Measurements from ENCODE around the gene CLVS2.

Gene CLVS2, protein sequence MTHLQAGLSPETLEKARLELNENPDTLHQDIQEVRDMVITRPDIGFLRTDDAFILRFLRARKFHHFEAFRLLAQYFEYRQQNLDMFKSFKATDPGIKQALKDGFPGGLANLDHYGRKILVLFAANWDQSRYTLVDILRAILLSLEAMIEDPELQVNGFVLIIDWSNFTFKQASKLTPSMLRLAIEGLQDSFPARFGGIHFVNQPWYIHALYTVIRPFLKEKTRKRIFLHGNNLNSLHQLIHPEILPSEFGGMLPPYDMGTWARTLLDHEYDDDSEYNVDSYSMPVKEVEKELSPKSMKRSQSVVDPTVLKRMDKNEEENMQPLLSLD

GRCh38 chr6:122995921-122996793 lies at the start of gene CLVS2:
Gene CLVS2, plus strand, starts transcription at chr6:122996235. Its CDS starts 1,543 bp downstream, at chr6:122997778.
- Histone ChIP-seq H3K4me3 (ENCODE audit: low read length) (peak within 1 kb of the TSS; percentile 63), H3K9ac (ENCODE audit: low read length) (no peak within 1 kb of the TSS), H3K27me3 (replicated peaks; ENCODE audit: control insufficient read depth, insufficient read depth, low read length) (peaks cover 37% of the 10 kb centered on the region), H3K4me1 (ENCODE audit: control insufficient read depth, insufficient read depth, low read length) (peaks cover 7% of the 10 kb centered on the region), H3K9me3 (ENCODE audit: control insufficient read depth, low read length) (peaks cover 4% of the 10 kb centered on the region), H3K36me3 (ENCODE audit: control insufficient read depth, insufficient read depth, low read length, severe bottlenecking) (no peaks in the 10 kb centered on the region)
- peak; percentile 13 for DNase-seq (ENCODE audit: low read depth)

- Histone ChIP-seq H3K9me3 (ENCODE audit: control insufficient read depth, low read length) (no peaks in the 10 kb centered on the region), H3K36me3 (ENCODE audit: control insufficient read depth, insufficient read depth, low read length, severe bottlenecking) (no peaks in the 10 kb centered on the region), H3K4me3 (ENCODE audit: low read length) (no peak overlapping the region), H3K27me3 (replicated peaks; ENCODE audit: control insufficient read depth, insufficient read depth, low read length) (no peaks in the 10 kb centered on the region), H3K9ac (ENCODE audit: low read length) (no peak overlapping the region), H3K4me1 (ENCODE audit: control insufficient read depth, insufficient read depth, low read length) (no peaks in the 10 kb centered on the region)
- DNase-seq (ENCODE audit: low read depth): peak; percentile 0
Measured at GRCh38 chr6:122947355-122947754, 48.7 kb upstream of the CLVS2 start.

GRCh38 chr6:122953766-122954165 lies 42.3 kb upstream of the CLVS2 start:
- Histone ChIP-seq H3K36me3 (ENCODE audit: control insufficient read depth, insufficient read depth, low read length, severe bottlenecking) (no peaks in the 10 kb centered on the region), H3K9me3 (ENCODE audit: control insufficient read depth, low read length) (peaks cover 5% of the 10 kb centered on the region), H3K4me1 (ENCODE audit: control insufficient read depth, insufficient read depth, low read length) (no peaks in the 10 kb centered on the region), H3K27me3 (replicated peaks; ENCODE audit: control insufficient read depth, insufficient read depth, low read length) (no peaks in the 10 kb centered on the region), H3K4me3 (ENCODE audit: low read length) (no peak overlapping the region), H3K9ac (ENCODE audit: low read length) (no peak overlapping the region)
- no peak for DNase-seq (ENCODE audit: low read depth)

DNA sequence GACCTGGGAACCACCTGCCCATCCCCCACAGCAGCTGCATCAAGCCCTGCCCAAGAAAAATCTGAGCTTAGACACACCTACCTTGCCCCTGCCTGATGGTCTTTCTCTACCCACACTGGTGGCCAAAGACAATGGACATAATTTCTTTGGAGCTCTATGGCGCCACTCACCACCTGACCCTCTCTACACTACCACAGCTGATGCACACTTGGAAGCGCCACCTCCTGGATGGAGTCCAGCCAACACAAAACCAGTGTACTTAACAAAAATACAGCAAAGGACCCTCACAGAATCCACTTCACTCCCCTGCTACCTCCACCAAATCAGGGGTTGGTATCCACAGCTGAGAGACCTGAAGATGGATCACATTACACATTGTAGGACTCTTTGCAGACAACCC lies 39.7 kb upstream of the CLVS2 start:
- Histone ChIP-seq H3K4me3 (ENCODE audit: low read length) (no peak overlapping the region), H3K9ac (ENCODE audit: low read length) (no peak overlapping the region)
- DNase-seq (ENCODE audit: low read depth): no peak

DNA sequence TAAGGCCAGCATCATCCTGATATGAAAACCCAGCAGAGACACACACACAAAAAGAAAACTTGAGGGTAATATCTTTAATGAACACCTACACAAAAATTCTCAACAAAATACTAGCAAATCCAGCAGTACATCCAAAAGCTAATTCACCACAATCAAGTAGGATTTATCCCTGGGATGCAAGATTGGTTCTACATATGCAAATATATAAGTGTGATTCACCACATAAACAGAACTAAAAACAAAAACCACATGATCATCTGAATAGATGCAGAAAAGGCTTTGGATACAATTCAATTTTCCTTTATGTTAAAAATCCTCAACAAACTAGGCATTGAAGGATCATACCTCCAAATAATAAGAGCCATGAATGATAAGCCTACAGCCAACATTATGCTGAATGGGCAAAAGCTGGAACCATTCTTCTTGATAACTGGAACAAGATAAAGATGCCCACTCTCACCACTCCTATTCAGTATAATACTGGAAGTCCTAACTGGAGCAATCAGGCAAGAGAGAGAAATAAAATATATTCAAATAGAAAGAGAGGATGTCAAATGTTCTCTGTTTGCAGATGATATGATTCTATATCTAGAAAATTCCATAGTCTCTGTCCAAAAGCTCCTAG lies 33.9 kb upstream of the CLVS2 start:
- Histone ChIP-seq H3K27me3 (replicated peaks; ENCODE audit: control insufficient read depth, insufficient read depth, low read length) (no peaks in the 10 kb centered on the region), H3K9ac (ENCODE audit: low read length) (no peak overlapping the region), H3K4me1 (ENCODE audit: control insufficient read depth, insufficient read depth, low read length) (no peaks in the 10 kb centered on the region), H3K36me3 (ENCODE audit: control insufficient read depth, insufficient read depth, low read length, severe bottlenecking) (no peaks in the 10 kb centered on the region), H3K9me3 (ENCODE audit: control insufficient read depth, low read length) (peaks cover 11% of the 10 kb centered on the region), H3K4me3 (ENCODE audit: low read length) (no peak overlapping the region)
- DNase-seq (ENCODE audit: low read depth): no peak

More for the DNA sequence above, 39.7 kb upstream of the CLVS2 start:
- Histone ChIP-seq H3K9me3 (ENCODE audit: control insufficient read depth, low read length) (peaks cover 7% of the 10 kb centered on the region), H3K27me3 (replicated peaks; ENCODE audit: control insufficient read depth, insufficient read depth, low read length) (no peaks in the 10 kb centered on the region), H3K4me1 (ENCODE audit: control insufficient read depth, insufficient read depth, low read length) (no peaks in the 10 kb centered on the region), H3K36me3 (ENCODE audit: control insufficient read depth, insufficient read depth, low read length, severe bottlenecking) (no peaks in the 10 kb centered on the region)

- DNase-seq (ENCODE audit: low read depth): no peak
- Histone ChIP-seq H3K27me3 (replicated peaks; ENCODE audit: control insufficient read depth, insufficient read depth, low read length) (no peaks in the 10 kb centered on the region), H3K9ac (ENCODE audit: low read length) (no peak overlapping the region), H3K4me1 (ENCODE audit: control insufficient read depth, insufficient read depth, low read length) (no peaks in the 10 kb centered on the region), H3K9me3 (ENCODE audit: control insufficient read depth, low read length) (no peaks in the 10 kb centered on the region), H3K4me3 (ENCODE audit: low read length) (no peak overlapping the region), H3K36me3 (ENCODE audit: control insufficient read depth, insufficient read depth, low read length, severe bottlenecking) (no peaks in the 10 kb centered on the region)
Measured at GRCh38 chr6:122969999-122970533, 26.0 kb upstream of the CLVS2 start.

DNA sequence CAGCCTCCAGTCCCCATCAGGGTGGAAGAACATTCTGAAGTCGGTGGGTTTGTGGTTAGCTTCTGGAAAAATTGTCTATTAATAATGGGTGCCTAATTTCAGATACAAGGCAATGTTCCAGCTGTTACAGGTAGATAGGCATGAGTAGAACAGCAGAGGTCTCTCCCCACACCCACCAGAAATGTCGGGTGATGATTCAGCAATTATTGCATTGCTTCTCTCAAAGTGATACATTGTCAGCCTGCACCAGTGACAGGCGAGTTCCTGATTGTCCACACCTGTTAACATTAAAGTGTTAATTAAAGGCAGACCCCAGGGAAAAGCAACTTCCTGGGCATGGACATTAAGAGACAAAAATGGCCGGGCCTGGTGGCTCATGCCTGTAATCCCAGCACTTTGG lies 18.9 kb upstream of the CLVS2 start:
- H3K27me3 ChIP-seq (replicated peaks; ENCODE audit: control insufficient read depth, insufficient read depth, low read length): no peaks in the 10 kb centered on the region
- no peak overlapping the region for H3K9ac ChIP-seq (ENCODE audit: low read length)
- DNase-seq (ENCODE audit: low read depth): no peak
- no peaks in the 10 kb centered on the region for H3K36me3 ChIP-seq (ENCODE audit: control insufficient read depth, insufficient read depth, low read length, severe bottlenecking)
- no peaks in the 10 kb centered on the region for H3K9me3 ChIP-seq (ENCODE audit: control insufficient read depth, low read length)
- no peaks in the 10 kb centered on the region for H3K4me1 ChIP-seq (ENCODE audit: control insufficient read depth, insufficient read depth, low read length)
- no peak overlapping the region for H3K4me3 ChIP-seq (ENCODE audit: low read length)

GRCh38 chr6:122984393-122984792 lies 11.6 kb upstream of the CLVS2 start:
- no peaks in the 10 kb centered on the region for H3K36me3 ChIP-seq (ENCODE audit: control insufficient read depth, insufficient read depth, low read length, severe bottlenecking)
- H3K4me3 ChIP-seq (ENCODE audit: low read length): no peak overlapping the region
- H3K9ac ChIP-seq (ENCODE audit: low read length): no peak overlapping the region
- H3K9me3 ChIP-seq (ENCODE audit: control insufficient read depth, low read length): no peaks in the 10 kb centered on the region
- no peaks in the 10 kb centered on the region for H3K4me1 ChIP-seq (ENCODE audit: control insufficient read depth, insufficient read depth, low read length)
- DNase-seq (ENCODE audit: low read depth): no peak
- no peaks in the 10 kb centered on the region for H3K27me3 ChIP-seq (replicated peaks; ENCODE audit: control insufficient read depth, insufficient read depth, low read length)

GRCh38 chr6:122994256-122994655 lies 1.8 kb upstream of the CLVS2 start:
- H3K27me3 ChIP-seq (replicated peaks; ENCODE audit: control insufficient read depth, insufficient read depth, low read length): peaks cover 37% of the 10 kb centered on the region
- DNase-seq (ENCODE audit: low read depth): no peak
- peaks cover 7% of the 10 kb centered on the region for H3K4me1 ChIP-seq (ENCODE audit: control insufficient read depth, insufficient read depth, low read length)
- H3K9me3 ChIP-seq (ENCODE audit: control insufficient read depth, low read length): peaks cover 4% of the 10 kb centered on the region
- H3K36me3 ChIP-seq (ENCODE audit: control insufficient read depth, insufficient read depth, low read length, severe bottlenecking): no peaks in the 10 kb centered on the region
- H3K9ac ChIP-seq (ENCODE audit: low read length): no peak overlapping the region
- H3K4me3 ChIP-seq (ENCODE audit: low read length): no peak overlapping the region

DNA sequence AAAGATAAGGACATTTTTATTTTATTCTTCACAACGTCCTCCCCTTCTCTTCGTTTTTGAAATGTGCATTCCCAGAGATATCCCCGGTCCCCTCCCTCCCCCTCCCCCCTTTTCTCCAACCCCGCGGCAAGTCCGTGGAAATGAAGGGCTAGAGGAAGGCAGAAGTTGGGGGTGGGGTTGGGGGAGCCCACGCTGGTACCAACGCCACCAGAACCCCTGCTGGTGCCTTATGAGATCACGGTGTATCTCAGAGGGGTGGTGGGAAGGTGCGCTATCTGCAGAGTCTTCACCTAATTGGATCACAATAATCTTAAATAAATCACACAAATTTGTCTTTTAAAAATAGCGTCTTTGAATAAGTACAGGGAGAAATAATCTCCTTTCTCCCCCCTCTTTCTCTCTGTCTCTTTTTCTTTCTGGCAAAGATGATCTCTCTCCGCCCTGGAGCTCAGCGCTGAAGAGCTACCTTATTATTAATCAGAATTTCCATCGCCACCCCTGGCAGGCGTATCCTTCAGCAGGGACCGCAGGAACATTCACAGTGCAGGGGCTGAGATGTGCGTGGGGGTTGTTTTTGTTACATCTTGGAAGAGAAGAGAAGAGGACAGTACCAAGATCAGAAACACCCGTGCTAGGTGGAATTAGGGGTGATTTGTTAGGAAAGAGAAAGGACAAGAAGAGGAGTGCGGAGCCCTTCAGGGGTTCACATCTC lies 915 bp downstream of the CLVS2 start:
- Histone ChIP-seq H3K4me3 (ENCODE audit: low read length) (no peak overlapping the region), H3K9ac (ENCODE audit: low read length) (no peak overlapping the region), H3K4me1 (ENCODE audit: control insufficient read depth, insufficient read depth, low read length) (peaks cover 7% of the 10 kb centered on the region), H3K36me3 (ENCODE audit: control insufficient read depth, insufficient read depth, low read length, severe bottlenecking) (no peaks in the 10 kb centered on the region), H3K9me3 (ENCODE audit: control insufficient read depth, low read length) (peaks cover 4% of the 10 kb centered on the region), H3K27me3 (replicated peaks; ENCODE audit: control insufficient read depth, insufficient read depth, low read length) (peaks cover 37% of the 10 kb centered on the region)
- no peak for DNase-seq (ENCODE audit: low read depth)
